HUDEP-2 (cell line): Measurements from ENCODE around the gene MORN1.

ENCODE experiments used
- DNase-seq, 76 experiments: peaks; one replicate each; lab custom pipeline; 2025; ENCODE audit not compliant: unreplicated experiment in 76 of 76; lab: John Stamatoyannopoulos, UW

MORN1 gene

GRCh38 chr1:2375923-2376260, 15.5 kb downstream of the MORN1 start:
- DNase-seq, result no peak

- DNase-seq, result no peak
Measured at GRCh38 chr1:2375246-2375922, 16.0 kb downstream of the MORN1 start.

GRCh38 chr1:2374252-2375155, 16.9 kb downstream of the MORN1 start:
- DNase-seq, result no peak

GRCh38 chr1:2373551-2374251, 17.7 kb downstream of the MORN1 start:
- DNase-seq, result no peak

- no peak for DNase-seq
Measured at GRCh38 chr1:2372551-2373490, 18.5 kb downstream of the MORN1 start.

- peak in 2 of 76 experiments; percentile 11 to 26 for DNase-seq
Measured at GRCh38 chr1:2368053-2368744, 23.2 kb downstream of the MORN1 start.

- no peak for DNase-seq
Measured at GRCh38 chr1:2363847-2364513, 27.4 kb downstream of the MORN1 start.

GRCh38 chr1:2360588-2361364, 30.6 kb downstream of the MORN1 start:
- DNase-seq, result no peak

GRCh38 chr1:2358651-2359640, 32.4 kb downstream of the MORN1 start:
- no peak for DNase-seq

- no peak for DNase-seq
Measured at GRCh38 chr1:2358072-2358471, 33.3 kb downstream of the MORN1 start.

GRCh38 chr1:2356911-2357845, 34.2 kb downstream of the MORN1 start:
- no peak for DNase-seq

GRCh38 chr1:2356401-2356800, 35.0 kb downstream of the MORN1 start:
- DNase-seq, result no peak

- no peak for DNase-seq
Measured at GRCh38 chr1:2355373-2356261, 35.7 kb downstream of the MORN1 start.

- DNase-seq, result no peak
Measured at GRCh38 chr1:2354511-2355372, 36.6 kb downstream of the MORN1 start.
